CD4-positive, CD25-positive, alpha-beta regulatory T cell (primary cell): Measurements from ENCODE around the gene BTBD16. TPM values are rescaled to one million over a fixed set of nuclear protein-coding genes. Genes with fewer than 3 reads are reported as not detected.

Source experiments
- ATAC-seq, 2 donors: fragments of 150-1000 bp; cut with Tn5 transposase; one replicate each; pipeline ENCODE4 v1.10.0; 2021; ENCODE audit warnings: low read depth in 2 of 2, moderate number of reproducible peaks in 2 of 2, moderate library complexity in 1 of 2
- DNase-seq, 3 donors: peaks; one replicate each; pipeline versions ENCODE4 v3.0.0 to v3.0.0-alpha.2; 2012 to 2022; ENCODE audit warnings: mixed read lengths in 1 of 3
- H3K27ac ChIP-seq: one replicate; pipeline ENCODE4 v1.7.0; 2013; ENCODE audit warnings: mild to moderate bottlenecking, low read length; ENCODE audit not compliant: insufficient read depth, poor library complexity, severe bottlenecking
- H3K27me3 ChIP-seq: one replicate; pipeline ENCODE4 v1.7.0; 2013; ENCODE audit warnings: low read length; ENCODE audit not compliant: control insufficient read depth, insufficient read depth
- H3K36me3 ChIP-seq: one replicate; pipeline ENCODE4 v1.7.0; 2013; ENCODE audit warnings: mild to moderate bottlenecking, low read length, moderate library complexity; ENCODE audit not compliant: control insufficient read depth, insufficient read depth
- H3K4me1 ChIP-seq: 2 replicates; pipeline ENCODE4 v1.7.0; 2013; ENCODE audit warnings: mild to moderate bottlenecking, low read length; ENCODE audit not compliant: insufficient read depth, control insufficient read depth, poor library complexity, severe bottlenecking
- H3K4me3 ChIP-seq: one replicate; pipeline ENCODE4 v1.7.0; 2013; ENCODE audit warnings: low read depth, mild to moderate bottlenecking, low read length, moderate library complexity
- H3K9me3 ChIP-seq, 2 experiments: 1 replicate in 1 of 2; 2 replicates in 1 of 2; pipeline ENCODE4 v1.7.0; 2013; ENCODE audit warnings: low read length in 2 of 2, mild to moderate bottlenecking in 1 of 2, moderate library complexity in 1 of 2; ENCODE audit not compliant: control insufficient read depth in 2 of 2
- H3K27ac Mint-ChIP-seq, 3 donors: one replicate each; pipeline ENCODE4 v1.8.0; 2020 to 2022; ENCODE audit warnings: mild to moderate bottlenecking in 3 of 3, mixed read lengths in 3 of 3, moderate library complexity in 2 of 3
- H3K27me3 Mint-ChIP-seq: one replicate; pipeline ENCODE4 v1.8.0; 2022; ENCODE audit warnings: mild to moderate bottlenecking, mixed read lengths
- H3K36me3 Mint-ChIP-seq: one replicate; pipeline ENCODE4 v1.8.0; 2020; ENCODE audit warnings: mixed read lengths
- H3K4me1 Mint-ChIP-seq, 4 donors: one replicate each; pipeline ENCODE4 v1.8.0; 2020 to 2022; ENCODE audit warnings: mixed read lengths in 4 of 4, mild to moderate bottlenecking in 1 of 4
- H3K4me3 Mint-ChIP-seq, 4 donors: one replicate each; pipeline ENCODE4 v1.8.0; 2020 to 2022; ENCODE audit warnings: mild to moderate bottlenecking in 4 of 4, mixed read lengths in 4 of 4, moderate library complexity in 3 of 4
- H3K9me3 Mint-ChIP-seq, 7 donors: one replicate each; pipeline ENCODE4 v1.8.0; 2020 to 2022; ENCODE audit warnings: mixed read lengths in 7 of 7, mild to moderate bottlenecking in 3 of 7, moderate library complexity in 2 of 7
- polyA plus RNA-seq, 4 donors: library from polyadenylated mRNA; unstranded; fragments of 300-500 nt; fragmentation: Illumina TruSeq; gene quantifications; one replicate each; pipeline ENCODE4 v1.2.3, GENCODE V29; 2021
- total RNA-seq: library from RNA; stranded (reverse); gene quantifications from one replicate; pipeline ENCODE4 v1.2.3, GENCODE V29; 2022

Gene BTBD16
- total and polyA plus RNA-seq, 5 donors from 2014 or later: 0.12 to 0.15 TPM; not detected in 3

- Mint-ChIP-seq H3K9me3 (no peaks in the 10 kb centered on the region), H3K36me3 (peaks cover 20% of the 10 kb centered on the region), H3K4me1 (peaks cover 39 to 84% (median 46%) of the 10 kb centered on the region in 4 donors), H3K27ac (no peak overlapping the region), H3K27me3 (no peaks in the 10 kb centered on the region), H3K4me3 (peak overlapping the region in 1 of 4 donors; percentile 63)
- Histone ChIP-seq H3K36me3 (peaks cover 9% of the 10 kb centered on the region), H3K9me3 (no peaks in the 10 kb centered on the region), H3K27ac (no peak overlapping the region), H3K4me3 (no peak overlapping the region), H3K4me1 (peaks cover 17% of the 10 kb centered on the region), H3K27me3 (no peaks in the 10 kb centered on the region)
- no peak for ATAC-seq
- no peak for DNase-seq
These were observed 116.5 kb downstream of the BTBD16 start for GRCh38 chr10:122387572-122387971.

Other genes starting within 250 kb of the BTBD16 start
- 35.9 TPM for gene PLEKHA1, start 103.4 kb downstream of the BTBD16 start, total RNA-seq
- gene PLEKHA1, start 103.4 kb downstream of the BTBD16 start, polyA plus RNA-seq: 100 to 1,000 TPM in 2 of 4 donors, 10 to 100 TPM in 2; 77.4 to 112 (median 95.5) TPM
- not detected for gene ARMS2, start 183.4 kb downstream of the BTBD16 start, total RNA-seq
- not detected for gene ARMS2, start 183.4 kb downstream of the BTBD16 start, polyA plus RNA-seq
- gene HTRA1, start 190.3 kb downstream of the BTBD16 start, total RNA-seq: not detected
- gene HTRA1, start 190.3 kb downstream of the BTBD16 start, polyA plus RNA-seq: not detected